K562 (cell line): ENCODE data around the gene LILRB3. TPM values are rescaled to one million over a fixed set of nuclear protein-coding genes. Genes with fewer than 3 reads are reported as not detected.
A peak's percentile ranks its signal among the peaks of the same experiment; 100 is the strongest.

ENCODE experiments used
- CCAR2 ChIP-seq: fragments of 200-400 bp; formaldehyde crosslinking; IDR thresholded peaks from 2 replicates; pipeline ENCODE4 v1.6.1; 2017; ENCODE audit warnings: mild to moderate bottlenecking, low read depth, low read length
- CTCF ChIP-seq, 3 experiments: IDR thresholded peaks in 2 of 3; conservative IDR thresholded peaks in 1 of 3; 2 replicates each; pipeline ENCODE4 v1.5.1; 2011 to 2012; ENCODE audit warnings: low read length in 3 of 3, mild to moderate bottlenecking in 3 of 3, control low read depth in 2 of 3, improper control_type of control experiment in 1 of 3, inconsistent platforms in 1 of 3, low read depth in 1 of 3, mixed read lengths in 1 of 3, moderate library complexity in 1 of 3; ENCODE audit not compliant: insufficient read depth in 2 of 3
- ELK3 ChIP-seq: fragments of 450-650 bp; formaldehyde crosslinking; IDR thresholded peaks from 2 replicates; pipeline ENCODE4 v1.4.0; 2020; ENCODE audit warnings: mild to moderate bottlenecking
- ETS2 ChIP-seq: IDR thresholded peaks from 2 replicates; pipeline ENCODE4 v1.6.1; 2016; ENCODE audit warnings: borderline replicate concordance, missing genetic modification characterization, mild to moderate bottlenecking, moderate library complexity, missing compliant biosample characterization; ENCODE audit not compliant: poor library complexity, severe bottlenecking
- GABPB1 ChIP-seq: sonication (generic); formaldehyde crosslinking; IDR thresholded peaks from 2 replicates; pipeline ENCODE4 v1.8.0; 2022; ENCODE audit warnings: mild to moderate bottlenecking, missing genetic modification reagents
- HCFC1 ChIP-seq: IDR thresholded peaks from 2 replicates; pipeline ENCODE4 v1.6.1; 2012; ENCODE audit warnings: low read depth, low read length, improper control_type of control experiment
- HMGN3 ChIP-seq: IDR thresholded peaks from 2 replicates; pipeline ENCODE4 v1.6.1; 2011; ENCODE audit warnings: borderline replicate concordance, low read depth, mild to moderate bottlenecking, mixed read lengths, low read length; ENCODE audit not compliant: insufficient read length; ENCODE audit errors: extremely low read depth
- MAX ChIP-seq: sonication (generic); formaldehyde crosslinking; IDR thresholded peaks from 2 replicates; pipeline ENCODE4 v1.9.0; 2022; ENCODE audit warnings: mild to moderate bottlenecking, missing genetic modification reagents
- MYBL2 ChIP-seq, 2 experiments: fragments of 450-650 bp in 1 of 2; sonication (generic) in 1 of 2; formaldehyde crosslinking in 1 of 2; IDR thresholded peaks; 2 replicates each; pipeline versions ENCODE4 v1.6.1 to v1.8.1; 2017 to 2022; ENCODE audit warnings: borderline replicate concordance in 1 of 2, inconsistent platforms in 1 of 2, low read depth in 1 of 2, mild to moderate bottlenecking in 1 of 2, missing genetic modification reagents in 1 of 2, moderate library complexity in 1 of 2
- RBFOX2 ChIP-seq: fragments of 200-400 bp; formaldehyde crosslinking; IDR thresholded peaks from 2 replicates; pipeline ENCODE4 v1.6.1; 2017; ENCODE audit warnings: low read depth, mild to moderate bottlenecking, low read length, moderate library complexity
- RHOXF2B ChIP-seq: fragments of 250-450 bp; sonication (Bioruptor Pico); conservative IDR thresholded peaks from 2 replicates; pipeline ENCODE4 v1.5.1; 2021
- SMARCB1 ChIP-seq: IDR thresholded peaks from 2 replicates; pipeline ENCODE4 v1.6.1; 2011; ENCODE audit warnings: improper control_type of control experiment, low read depth; ENCODE audit not compliant: insufficient read length
- SOX6 ChIP-seq: fragments of 450-650 bp; IDR thresholded peaks from 2 replicates; pipeline ENCODE4 v1.6.1; 2014; ENCODE audit warnings: mild to moderate bottlenecking
- TCF3 ChIP-seq: sonication (generic); formaldehyde crosslinking; IDR thresholded peaks from 2 replicates; pipeline ENCODE4 v1.4.0; 2020; ENCODE audit warnings: mild to moderate bottlenecking, missing genetic modification reagents
- TCF7L2 ChIP-seq: fragments of 150-350 bp; IDR thresholded peaks from 2 replicates; pipeline ENCODE4 v1.6.1; 2016; ENCODE audit warnings: low read depth, mild to moderate bottlenecking, low read length, moderate library complexity
- UBTF ChIP-seq, 2 experiments: IDR thresholded peaks; 2 replicates each; pipeline ENCODE4 v1.6.1; 2012; ENCODE audit warnings: improper control_type of control experiment in 2 of 2, low read depth in 2 of 2, low read length in 2 of 2, borderline replicate concordance in 1 of 2
- ZEB2 ChIP-seq: fragments of 450-650 bp; IDR thresholded peaks from 2 replicates; pipeline ENCODE4 v1.6.1; 2016
- ZFP30 ChIP-seq: fragments of 250-450 bp; sonication (Bioruptor Pico); IDR thresholded peaks from 2 replicates; pipeline ENCODE4 v1.8.0; 2022; ENCODE audit warnings: moderate library complexity, mild to moderate bottlenecking, inconsistent platforms, borderline replicate concordance
- ZKSCAN8 ChIP-seq: fragments of 200-800 bp; sonication (Bioruptor generic); IDR thresholded peaks from 2 replicates; pipeline ENCODE4 v1.6.1; 2016; ENCODE audit warnings: missing genetic modification characterization, missing compliant biosample characterization
- ZNF24 ChIP-seq: fragments of 450-650 bp; IDR thresholded peaks from 2 replicates; pipeline ENCODE4 v1.6.1; 2016
- ZNF699 ChIP-seq: fragments of 250-450 bp; sonication (Bioruptor Pico); IDR thresholded peaks from 2 replicates; pipeline ENCODE4 v1.8.0; 2021; ENCODE audit warnings: mild to moderate bottlenecking, moderate library complexity; ENCODE audit not compliant: insufficient replicate concordance
- ZNF717 ChIP-seq: fragments of 250-450 bp; sonication (Bioruptor Pico); IDR thresholded peaks from 2 replicates; pipeline ENCODE4 v1.5.0; 2021
- polyA plus RNA-seq, 8 experiments: library from polyadenylated mRNA; depleted of rRNA in 4 of 8; stranded (reverse) in 5 of 8; unstranded in 3 of 8; fragments of >200 nt; fragmentation: Nextera tagmentation in 2 of 8; fragmentation: Illumina TruSeq in 1 of 8; extraction: Ambion mirVana in 2 of 8; extraction: Trizol in 1 of 8; gene quantifications; 2 replicates each; pipeline versions ENCODE4 v1.2.1 to v1.2.3, GENCODE V29; 2011 to 2014; ENCODE audit warnings: inconsistent platforms in 1 of 8, missing spikeins in 1 of 8
- total RNA-seq, 7 experiments: library from RNA; depleted of rRNA in 6 of 7; stranded (reverse); fragments of >200 nt in 6 of 7; fragmentation: Illumina TruSeq in 2 of 7; extraction: Trizol in 2 of 7; gene quantifications; 2 replicates each; pipeline versions ENCODE4 v1.2.1 to v1.2.3, GENCODE V29; 2011 to 2021; ENCODE audit warnings: low replicate concordance in 1 of 7

LILRB3 gene
- total and polyA plus RNA-seq, 9 of the 15 experiments (the other 6 are each of a cell fraction or from before 2014, with no cell fraction given): 0.01 to 0.09 TPM; not detected in 7

GRCh38 chr19:54207983-54208783 lies 14.6 kb downstream of the LILRB3 start (continued):
- TF ChIP-seq CTCF (IDR thresholded peaks at IDR 0.05 in 2 of 3, conservative IDR thresholded peaks at IDR 0.05 in 1 of 3; ENCODE audit: insufficient read depth in 2 of 3, low read depth in 1 of 3, low read length in 3 of 3) (no peak; a peak in 1 of 6 replicates), MAX (peak; percentile 99), ZKSCAN8 (CRISPR knock-in tag) (peak; percentile 70; the same call in 1 of the 2 replicates), TCF7L2 (no peak), ZFP30 (CRISPR knock-in tag) (no peak), UBTF (IDR thresholded peaks at IDR 0.05; ENCODE audit: borderline replicate concordance in 1 of 2, low read depth in 2 of 2, low read length in 2 of 2) (no peak), ZNF699 (no peak), SMARCB1 (no peak), CCAR2 (no peak), GABPB1 (peak; percentile 69; the same call in 1 of the 2 replicates), ZEB2 (peak; percentile 80; the same call in 1 of the 2 replicates), ETS2 (tag) (no peak), HCFC1 (no peak), ZNF717 (CRISPR knock-in tag) (peak; percentile 75; the same call in 1 of the 2 replicates), TCF3 (CRISPR knock-in tag) (peak; percentile 96), HMGN3 (peak; percentile 52), MYBL2 (IDR thresholded peaks at IDR 0.05; ENCODE audit: low read depth) (no peak), MYBL2 (CRISPR knock-in tag; IDR thresholded peaks at IDR 0.05; ENCODE audit: borderline replicate concordance) (no peak), RHOXF2B (CRISPR knock-in tag) (0 out of 2 replicates have a peak, but pooled peaks have one; percentile 27), ELK3 (CRISPR knock-in tag) (no peak), ZNF24 (0 out of 2 replicates have a peak, but pooled peaks have one; percentile 54), RBFOX2 (peak; percentile 63), SOX6 (peak; percentile 91)
